H1 (cell line): ENCODE results near the gene ZMYM2. TPM values are rescaled to one million over a fixed set of nuclear protein-coding genes. Genes with fewer than 3 reads are reported as not detected.

ENCODE experiments used
- ASH2L ChIP-seq: fragments of 200-600, 300-600 bp; sonication (generic); IDR thresholded peaks from one replicate; pipeline ENCODE4 v1.7.1; 2017; ENCODE audit warnings: low read length
- CHD1 ChIP-seq: IDR thresholded peaks from 2 replicates; pipeline ENCODE4 v1.6.1; 2012; ENCODE audit warnings: low read depth, low read length, improper control_type of control experiment
- EGR1 ChIP-seq: IDR thresholded peaks from 2 replicates; pipeline ENCODE4 v1.6.1; 2011; ENCODE audit warnings: low read depth, low read length, borderline replicate concordance
- polyA plus RNA-seq, 7 experiments: library from polyadenylated mRNA; depleted of rRNA in 3 of 7; stranded (reverse) in 5 of 7; unstranded in 2 of 7; fragments of >200 nt in 5 of 7; fragments of 200-250 nt in 2 of 7; gene quantifications; 1 replicate in 5 of 7; 2 replicates in 1 of 7; 4 replicates in 1 of 7; pipeline versions ENCODE4 v1.2.1 to v1.2.3, GENCODE V29; 2011 to 2013; ENCODE audit warnings: missing spikeins in 2 of 7, mixed read lengths in 2 of 7
- total RNA-seq: library from RNA; stranded (reverse); fragmentation: NEBNext Ultra II Directional; extraction: Animal tissue kit (Norgen Biotek cat#: 25700); gene quantifications from 2 replicates; pipeline ENCODE4 v1.2.1, GENCODE V29; 2021

Gene ZMYM2
- total and polyA plus RNA-seq, 2 of the 8 experiments (the other 6 are each of a cell fraction or from before 2014, with no cell fraction given), result 41.2 to 159 TPM

- TF ChIP-seq ASH2L, result no peak
- no peak for TF ChIP-seq EGR1
- TF ChIP-seq CHD1, result no peak; the same call in 1 of the 2 replicates
Observed at GRCh38 chr13:19958155-19959111, at the start of gene ZMYM2 (continued).
